Neural cell (in vitro differentiated cells): Measurements from ENCODE around the gene FAM13B.

Experiments used
- EP300 ChIP-seq: fragments of 450-650 bp; conservative IDR thresholded peaks from 2 replicates; pipeline ENCODE4 v1.6.1; 2014; ENCODE audit warnings: antibody characterized with exemption, mild to moderate bottlenecking, moderate library complexity; ENCODE audit not compliant: poor library complexity, severe bottlenecking
- EZH2 ChIP-seq: fragments of 200-600, 300-800 bp; shearing (Covaris generic), sonication (generic); IDR thresholded peaks from 2 replicates; pipeline ENCODE4 v1.6.1; 2014; ENCODE audit warnings: antibody characterized with exemption, low read length, borderline replicate concordance, mild to moderate bottlenecking; ENCODE audit not compliant: insufficient read depth, poor library complexity, severe bottlenecking
- MXI1 ChIP-seq: fragments of 450-650 bp; conservative IDR thresholded peaks from 2 replicates; pipeline ENCODE4 v1.6.1; 2014; ENCODE audit warnings: antibody characterized with exemption, mild to moderate bottlenecking; ENCODE audit not compliant: poor library complexity, severe bottlenecking
- POLR2AphosphoS5 ChIP-seq: IDR thresholded peaks from 2 replicates; pipeline ENCODE4 v1.6.1; 2012
- RAD21 ChIP-seq: fragments of 450-650 bp; conservative IDR thresholded peaks from 2 replicates; pipeline ENCODE4 v1.6.1; 2014; ENCODE audit warnings: antibody characterized with exemption, mild to moderate bottlenecking, moderate library complexity
- SMC3 ChIP-seq: fragments of 450-650 bp; conservative IDR thresholded peaks from 2 replicates; pipeline ENCODE4 v1.6.1; 2014; ENCODE audit warnings: antibody characterized with exemption, mild to moderate bottlenecking, moderate library complexity; ENCODE audit not compliant: poor library complexity
- TF ChIP-seq, protein P1 (sequence below): IDR thresholded peaks from 2 replicates; pipeline ENCODE4 v1.6.1; 2012; ENCODE audit warnings: borderline replicate concordance
- TF ChIP-seq, protein P2 (sequence below): fragments of 450-650 bp; IDR thresholded peaks from 2 replicates; pipeline ENCODE4 v1.5.1; 2014; ENCODE audit warnings: antibody characterized with exemption, mild to moderate bottlenecking, moderate library complexity; ENCODE audit not compliant: poor library complexity, severe bottlenecking

DNA sequence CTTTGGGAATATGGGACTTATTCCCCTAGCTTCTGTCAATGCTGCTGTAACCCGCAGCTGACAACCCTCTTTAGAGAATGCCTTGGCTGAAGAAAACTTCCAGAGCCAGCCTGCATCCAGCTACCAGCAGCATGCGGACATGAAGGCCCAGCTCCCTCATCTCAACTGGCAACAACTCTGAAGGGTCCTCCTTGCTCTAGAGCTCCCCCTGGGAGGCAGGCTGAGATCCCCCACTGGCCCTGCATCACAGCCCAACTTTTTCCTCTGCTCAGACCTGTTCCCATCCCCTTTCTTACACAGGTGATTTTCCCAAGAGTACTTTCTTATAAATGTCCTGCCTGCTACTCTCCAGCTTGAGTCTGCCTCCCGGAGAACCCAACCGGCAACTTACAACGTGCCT is 32.2 kb upstream of the FAM13B start:
- TF ChIP-seq, protein P1, sequence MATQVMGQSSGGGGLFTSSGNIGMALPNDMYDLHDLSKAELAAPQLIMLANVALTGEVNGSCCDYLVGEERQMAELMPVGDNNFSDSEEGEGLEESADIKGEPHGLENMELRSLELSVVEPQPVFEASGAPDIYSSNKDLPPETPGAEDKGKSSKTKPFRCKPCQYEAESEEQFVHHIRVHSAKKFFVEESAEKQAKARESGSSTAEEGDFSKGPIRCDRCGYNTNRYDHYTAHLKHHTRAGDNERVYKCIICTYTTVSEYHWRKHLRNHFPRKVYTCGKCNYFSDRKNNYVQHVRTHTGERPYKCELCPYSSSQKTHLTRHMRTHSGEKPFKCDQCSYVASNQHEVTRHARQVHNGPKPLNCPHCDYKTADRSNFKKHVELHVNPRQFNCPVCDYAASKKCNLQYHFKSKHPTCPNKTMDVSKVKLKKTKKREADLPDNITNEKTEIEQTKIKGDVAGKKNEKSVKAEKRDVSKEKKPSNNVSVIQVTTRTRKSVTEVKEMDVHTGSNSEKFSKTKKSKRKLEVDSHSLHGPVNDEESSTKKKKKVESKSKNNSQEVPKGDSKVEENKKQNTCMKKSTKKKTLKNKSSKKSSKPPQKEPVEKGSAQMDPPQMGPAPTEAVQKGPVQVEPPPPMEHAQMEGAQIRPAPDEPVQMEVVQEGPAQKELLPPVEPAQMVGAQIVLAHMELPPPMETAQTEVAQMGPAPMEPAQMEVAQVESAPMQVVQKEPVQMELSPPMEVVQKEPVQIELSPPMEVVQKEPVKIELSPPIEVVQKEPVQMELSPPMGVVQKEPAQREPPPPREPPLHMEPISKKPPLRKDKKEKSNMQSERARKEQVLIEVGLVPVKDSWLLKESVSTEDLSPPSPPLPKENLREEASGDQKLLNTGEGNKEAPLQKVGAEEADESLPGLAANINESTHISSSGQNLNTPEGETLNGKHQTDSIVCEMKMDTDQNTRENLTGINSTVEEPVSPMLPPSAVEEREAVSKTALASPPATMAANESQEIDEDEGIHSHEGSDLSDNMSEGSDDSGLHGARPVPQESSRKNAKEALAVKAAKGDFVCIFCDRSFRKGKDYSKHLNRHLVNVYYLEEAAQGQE, result no peak
- TF ChIP-seq, protein P2, sequence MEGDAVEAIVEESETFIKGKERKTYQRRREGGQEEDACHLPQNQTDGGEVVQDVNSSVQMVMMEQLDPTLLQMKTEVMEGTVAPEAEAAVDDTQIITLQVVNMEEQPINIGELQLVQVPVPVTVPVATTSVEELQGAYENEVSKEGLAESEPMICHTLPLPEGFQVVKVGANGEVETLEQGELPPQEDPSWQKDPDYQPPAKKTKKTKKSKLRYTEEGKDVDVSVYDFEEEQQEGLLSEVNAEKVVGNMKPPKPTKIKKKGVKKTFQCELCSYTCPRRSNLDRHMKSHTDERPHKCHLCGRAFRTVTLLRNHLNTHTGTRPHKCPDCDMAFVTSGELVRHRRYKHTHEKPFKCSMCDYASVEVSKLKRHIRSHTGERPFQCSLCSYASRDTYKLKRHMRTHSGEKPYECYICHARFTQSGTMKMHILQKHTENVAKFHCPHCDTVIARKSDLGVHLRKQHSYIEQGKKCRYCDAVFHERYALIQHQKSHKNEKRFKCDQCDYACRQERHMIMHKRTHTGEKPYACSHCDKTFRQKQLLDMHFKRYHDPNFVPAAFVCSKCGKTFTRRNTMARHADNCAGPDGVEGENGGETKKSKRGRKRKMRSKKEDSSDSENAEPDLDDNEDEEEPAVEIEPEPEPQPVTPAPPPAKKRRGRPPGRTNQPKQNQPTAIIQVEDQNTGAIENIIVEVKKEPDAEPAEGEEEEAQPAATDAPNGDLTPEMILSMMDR, result no peak
- TF ChIP-seq EP300, result no peak
- TF ChIP-seq POLR2AphosphoS5, result peak; percentile 23
- no peak for TF ChIP-seq EZH2
- no peak for TF ChIP-seq RAD21
- no peak for TF ChIP-seq MXI1
- TF ChIP-seq SMC3, result no peak
